ENCODE results near the gene GRM1. TPM values are rescaled to one million over a fixed set of nuclear protein-coding genes. Genes with fewer than 3 reads are reported as not detected.
A peak's percentile ranks its signal among the peaks of the same experiment; 100 is the strongest.

The GRM1 gene
- total RNA-seq, 1 donor from 2014 or later, result 14.3 TPM

GRCh38 chr6:146095481-146095880 is 66.6 kb downstream of the GRM1 start:
- no peak for FAIRE-seq

DNA sequence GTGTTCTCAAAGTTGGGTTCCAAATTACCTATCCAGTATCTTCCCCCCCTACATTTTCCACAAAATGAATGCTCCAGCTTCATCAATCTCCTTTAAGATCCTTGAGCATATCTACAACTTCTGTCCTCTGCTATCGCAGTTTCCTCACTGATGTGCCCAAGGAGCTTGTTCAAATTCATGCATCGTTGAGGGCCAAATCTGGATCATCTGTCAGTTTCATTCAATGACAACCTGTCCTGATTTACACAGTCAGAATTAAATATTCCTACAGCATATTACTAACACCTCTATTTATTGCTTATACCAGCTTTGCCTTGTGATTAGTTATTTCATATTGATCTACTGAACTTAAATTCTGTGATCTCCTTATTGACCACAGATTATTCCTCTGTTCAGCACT is 68.7 kb downstream of the GRM1 start:
- DNase-seq (ENCODE audit: low spot score in 2 of 2), result no peak
- no peak for FAIRE-seq

More at GRCh38 chr6:146095481-146095880, 66.6 kb downstream of the GRM1 start:
- no peak for DNase-seq (ENCODE audit: low spot score in 2 of 2)

DNA sequence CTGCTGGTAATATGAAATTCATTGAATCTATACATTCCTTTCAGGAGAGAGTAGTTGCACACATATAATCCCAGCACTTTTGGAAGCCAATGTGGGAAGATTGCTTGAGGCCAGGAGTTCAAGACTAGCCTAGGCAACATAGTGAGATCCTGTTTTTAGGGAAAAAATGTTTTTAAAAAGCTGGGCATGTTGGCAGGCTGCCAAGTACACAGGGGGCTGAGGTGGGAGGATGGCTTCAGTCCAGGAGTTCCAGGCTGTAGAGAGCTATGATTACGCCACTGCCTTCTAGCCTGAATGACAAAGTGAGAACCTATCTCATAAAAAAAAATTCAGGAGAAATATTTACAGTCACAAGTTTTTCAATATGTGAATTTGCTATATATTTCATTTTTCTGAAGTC is 71.9 kb downstream of the GRM1 start:
- DNase-seq (ENCODE audit: low spot score in 2 of 2), result no peak
- no peak for FAIRE-seq

GRCh38 chr6:146103416-146104072 is 74.7 kb downstream of the GRM1 start:
- DNase-seq (ENCODE audit: low spot score in 2 of 2) (no peak), FAIRE-seq (no peak)

GRCh38 chr6:146106532-146106931 is 77.7 kb downstream of the GRM1 start:
- no peak for FAIRE-seq
- no peak for DNase-seq (ENCODE audit: low spot score in 2 of 2)

- FAIRE-seq, result no peak
Observed at GRCh38 chr6:146110990-146111389, 82.1 kb downstream of the GRM1 start.

GRCh38 chr6:146111881-146112450 is 83.1 kb downstream of the GRM1 start:
- no peak for DNase-seq (ENCODE audit: low spot score in 2 of 2)
- no peak for FAIRE-seq

More at GRCh38 chr6:146110990-146111389, 82.1 kb downstream of the GRM1 start:
- no peak for DNase-seq (ENCODE audit: low spot score in 2 of 2)

- DNase-seq (ENCODE audit: low spot score in 2 of 2) (no peak), FAIRE-seq (no peak)
Observed at GRCh38 chr6:146113084-146113623, 84.3 kb downstream of the GRM1 start.

DNA sequence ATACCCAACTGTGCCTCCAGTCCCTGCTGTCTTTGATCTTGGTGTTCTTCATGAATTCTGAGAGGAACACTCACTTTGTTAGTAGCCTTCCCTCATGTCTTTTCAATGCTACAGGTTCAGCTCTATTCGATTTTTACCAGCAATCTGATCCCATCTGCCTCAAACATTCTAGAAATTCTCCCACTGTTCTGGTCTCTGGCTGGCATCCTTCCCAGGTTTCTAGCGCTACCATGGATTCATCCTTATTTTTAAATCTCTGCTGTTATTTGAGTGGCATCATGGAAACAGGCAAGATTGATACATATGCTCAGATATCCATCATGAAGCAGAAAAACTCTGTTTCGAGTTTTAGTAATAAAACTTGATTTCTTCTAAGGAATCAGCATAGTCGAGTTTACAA is 94.8 kb downstream of the GRM1 start:
- DNase-seq (ENCODE audit: low spot score in 2 of 2), result peak in 1 of 2 donors; percentile 1
- no peak for FAIRE-seq

DNA sequence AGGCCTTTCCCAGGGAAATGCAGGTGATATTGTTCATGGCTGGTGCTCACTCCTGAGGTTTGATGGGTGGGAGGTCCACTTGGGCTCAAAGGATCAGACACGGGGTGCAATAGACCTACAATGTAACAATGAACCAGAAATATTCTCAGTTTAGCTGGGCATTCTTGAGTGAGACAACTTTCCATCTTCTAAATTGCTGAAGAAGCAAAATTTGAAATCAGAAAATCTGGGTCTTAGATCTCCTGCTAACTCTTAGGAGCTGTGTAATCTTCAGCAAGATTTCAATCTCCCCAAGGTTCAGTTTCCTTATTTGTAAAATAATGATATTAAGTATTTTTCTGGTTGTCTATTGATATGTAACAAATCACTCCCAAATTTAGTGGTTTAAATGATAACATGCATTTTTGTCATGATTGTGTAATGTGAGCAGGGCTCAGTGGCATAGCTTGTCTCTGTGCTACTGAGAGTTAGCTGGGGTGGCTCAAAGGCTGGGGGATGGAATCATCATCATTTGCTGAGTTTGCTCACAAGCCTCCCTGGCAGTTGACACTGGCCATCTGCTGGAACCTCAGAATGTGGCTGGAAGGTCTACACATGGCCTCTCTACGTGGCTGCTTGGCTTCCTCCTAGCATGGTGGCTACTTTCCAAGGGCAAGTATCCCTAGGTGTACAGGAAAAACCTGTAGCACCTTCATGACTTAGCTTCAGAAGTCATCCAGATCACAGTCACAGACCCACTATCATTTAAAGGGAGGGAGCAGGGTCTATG is 98.8 kb downstream of the GRM1 start:
- FAIRE-seq, result no peak
- DNase-seq (ENCODE audit: low spot score in 2 of 2), result no peak

- FAIRE-seq, result no peak
- no peak for DNase-seq (ENCODE audit: low spot score in 2 of 2)
Observed at GRCh38 chr6:146133866-146134265, 105.0 kb downstream of the GRM1 start.

DNA sequence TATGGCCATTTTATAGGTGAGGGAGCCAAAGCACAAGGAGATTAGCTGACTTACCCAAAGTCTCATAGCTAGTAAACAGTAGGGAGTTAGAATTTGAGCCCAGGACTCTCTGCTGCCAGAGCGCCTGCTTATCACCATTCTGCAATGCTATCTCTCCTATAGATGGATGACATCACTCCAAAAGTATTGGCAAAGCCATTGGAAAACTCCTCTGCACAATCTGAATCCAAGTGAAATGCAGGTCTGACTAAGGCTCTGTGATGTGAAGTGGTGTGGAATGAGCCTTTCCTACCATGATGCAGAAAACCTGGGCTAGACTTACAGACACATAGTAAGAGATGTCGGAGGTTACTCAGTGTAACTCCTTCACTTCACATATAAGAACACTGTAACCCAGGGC is 106.3 kb downstream of the GRM1 start:
- FAIRE-seq, result no peak
- no peak for DNase-seq (ENCODE audit: low spot score in 2 of 2)

DNA sequence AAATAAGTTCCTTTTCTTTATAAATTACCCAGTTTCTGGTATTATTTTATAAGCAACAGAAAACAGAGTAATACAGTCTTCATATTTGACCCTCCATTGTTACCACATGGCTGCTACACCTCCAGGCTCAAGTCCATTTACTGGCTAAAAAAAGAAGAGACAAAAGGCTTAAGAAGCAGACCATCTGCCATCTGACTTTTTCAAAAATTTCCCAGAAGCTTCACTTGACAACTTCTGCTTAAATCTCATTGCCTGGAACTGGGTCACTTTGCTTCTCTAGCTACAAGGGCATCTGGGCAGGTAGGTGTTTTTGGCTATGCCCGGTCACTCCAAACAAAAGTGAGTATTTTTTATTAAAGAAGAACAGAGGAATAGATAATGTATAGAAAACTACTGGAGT is 118.0 kb downstream of the GRM1 start:
- FAIRE-seq (no peak), DNase-seq (ENCODE audit: low spot score in 2 of 2) (no peak)

- no peak for FAIRE-seq
- DNase-seq (ENCODE audit: low spot score in 2 of 2), result no peak
Observed at GRCh38 chr6:146149770-146150169, 120.9 kb downstream of the GRM1 start.

DNA sequence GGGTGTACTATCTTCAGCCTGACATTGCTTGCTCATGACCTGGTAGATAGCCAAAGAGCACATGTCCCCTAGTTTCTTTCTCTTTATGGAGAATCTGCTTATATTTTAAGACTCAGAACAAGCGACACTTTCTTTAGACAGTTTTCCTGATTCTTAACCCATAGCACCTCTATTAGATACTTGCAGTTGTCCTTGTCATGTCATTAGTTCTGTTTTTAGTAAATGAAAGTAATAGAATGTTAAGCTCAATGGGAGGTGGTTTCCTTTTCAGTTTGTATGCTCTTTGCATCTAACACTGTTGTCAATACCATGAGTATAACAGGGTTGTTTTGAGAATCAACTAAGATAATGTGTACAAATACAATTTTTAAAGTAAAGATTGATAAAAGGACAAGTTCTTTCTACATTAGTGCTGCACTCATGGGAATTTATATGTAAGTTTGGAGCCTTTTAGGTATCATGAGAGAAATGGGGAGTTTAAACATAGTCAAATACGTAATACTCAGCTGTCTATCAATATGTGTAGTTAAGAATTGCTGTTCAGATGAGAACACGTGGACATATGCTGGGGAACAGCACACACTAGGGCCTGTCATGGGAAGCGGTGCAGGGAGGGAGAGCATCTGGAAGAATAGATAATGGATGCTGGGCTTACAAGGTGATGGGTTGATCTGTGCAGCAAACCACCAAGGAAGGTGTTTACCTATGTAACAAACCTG is 124.3 kb downstream of the GRM1 start:
- DNase-seq (ENCODE audit: low spot score in 2 of 2) (no peak), FAIRE-seq (no peak)

DNA sequence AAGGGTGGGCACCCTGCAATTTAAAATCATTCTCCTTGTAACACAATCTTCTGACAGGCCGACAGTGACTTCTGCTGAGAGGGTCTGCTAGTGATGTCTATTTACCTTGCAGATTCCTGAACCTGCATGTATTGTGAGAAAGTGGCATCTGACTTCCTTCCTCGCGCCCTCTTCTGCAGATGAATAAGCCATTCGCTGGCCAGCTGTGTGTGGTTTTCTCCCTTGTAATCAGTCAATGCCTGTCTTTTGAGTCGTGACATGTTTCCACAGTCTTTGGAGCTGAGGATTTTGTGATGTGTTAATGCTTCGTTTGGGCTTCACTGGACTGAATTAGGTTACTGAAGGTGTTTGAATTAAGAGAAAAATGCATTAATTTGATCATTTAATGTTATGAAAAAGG is 125.3 kb downstream of the GRM1 start:
- no peak for FAIRE-seq
- DNase-seq (ENCODE audit: low spot score in 2 of 2), result no peak

- DNase-seq (ENCODE audit: low spot score in 2 of 2), result no peak
- no peak for FAIRE-seq
Observed at GRCh38 chr6:146161664-146162063, 132.8 kb downstream of the GRM1 start.

DNA sequence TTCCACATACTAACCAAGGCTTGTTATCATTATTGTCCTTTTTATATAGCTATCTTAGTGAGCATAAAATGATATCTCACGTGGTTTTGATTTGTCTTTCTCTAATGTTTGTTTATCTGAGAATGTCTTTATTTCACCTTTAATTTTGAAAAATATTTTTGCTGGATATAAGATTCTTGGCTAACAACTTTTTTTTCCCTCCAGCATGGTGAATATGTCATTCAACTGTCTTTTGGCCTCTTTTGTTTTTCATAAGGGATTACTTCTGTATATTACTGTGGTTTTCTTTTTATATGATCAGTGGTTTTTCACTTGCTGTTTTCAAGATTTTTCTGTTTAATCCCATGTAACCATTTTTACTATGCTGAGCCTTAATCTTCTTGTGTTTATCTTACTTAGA is 141.0 kb downstream of the GRM1 start:
- FAIRE-seq (no peak), DNase-seq (ENCODE audit: low spot score in 2 of 2) (no peak)

DNA sequence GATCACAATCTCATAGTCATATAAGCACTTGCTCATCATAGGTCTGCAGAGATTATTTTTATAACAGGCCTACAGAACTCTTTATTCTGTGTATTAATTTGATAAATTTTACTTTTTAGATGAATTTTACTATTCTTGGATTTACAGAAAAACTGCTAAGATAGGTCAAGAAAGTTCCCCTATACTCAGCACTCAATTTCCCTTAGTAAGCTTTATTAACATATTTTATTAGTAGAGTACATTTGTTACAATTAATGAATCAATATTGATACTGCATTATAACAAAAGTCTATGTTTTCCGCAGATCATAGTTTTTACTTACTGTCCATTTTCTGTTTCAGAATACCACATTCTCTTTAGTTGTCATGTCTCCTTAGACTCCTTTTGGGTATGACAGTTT is 148.9 kb downstream of the GRM1 start:
- FAIRE-seq (no peak), DNase-seq (ENCODE audit: low spot score in 2 of 2) (no peak)

DNA sequence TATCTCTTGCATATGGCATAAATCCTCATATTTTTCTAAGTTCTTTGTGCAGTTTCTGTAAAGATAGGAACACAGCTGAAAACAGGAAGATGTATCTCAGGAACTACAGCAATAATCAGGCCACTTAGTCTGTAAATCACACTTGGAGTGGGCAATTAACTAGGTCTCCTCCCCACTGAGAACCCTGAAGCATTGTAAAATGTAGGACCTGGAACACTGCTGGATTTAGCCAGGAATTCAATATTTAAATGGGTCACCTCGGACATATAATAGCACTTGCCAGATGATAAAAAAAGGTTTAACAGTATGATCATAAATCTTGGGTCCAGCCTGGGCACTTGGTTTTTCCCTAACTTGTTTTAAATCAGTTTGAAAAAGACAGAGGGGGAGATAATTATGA is 155.0 kb downstream of the GRM1 start:
- no peak for FAIRE-seq
- DNase-seq (ENCODE audit: low spot score in 2 of 2), result no peak

DNA sequence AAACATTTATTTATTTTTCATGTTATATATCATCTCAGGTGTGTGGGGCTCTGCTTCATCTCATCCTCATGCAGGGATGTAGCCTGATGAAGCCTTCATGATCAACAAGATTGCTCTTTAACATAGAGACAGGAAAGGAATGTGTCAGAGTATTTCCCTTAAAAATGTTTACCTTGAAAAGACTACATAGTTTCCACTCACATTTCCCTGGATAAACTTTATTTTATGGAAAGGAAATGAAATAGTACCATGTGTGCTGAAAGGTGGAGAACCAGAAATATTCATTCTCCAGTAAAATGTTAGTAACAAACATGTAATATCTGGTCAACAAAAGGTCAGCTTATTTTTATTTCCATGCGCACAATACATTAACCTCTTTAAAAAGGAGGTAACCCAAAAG is 155.8 kb downstream of the GRM1 start:
- FAIRE-seq, result no peak
- no peak for DNase-seq (ENCODE audit: low spot score in 2 of 2)

All from frontal cortex (tissue), 4 donors.